Endothelial cell of umbilical vein (primary cell): Measurements from ENCODE around the gene WDR26. TPM values are rescaled to one million over a fixed set of nuclear protein-coding genes. Genes with fewer than 3 reads are reported as not detected.
"Not testable (repeated sequence)": the region's sequence is repeated elsewhere in the genome, so short reads cannot be mapped to it uniquely, and the experiment has no call there.

Experiments
- Bru-seq: library from RNA; stranded (reverse); fragments of 400-500 nt; gene quantifications from one replicate; lab custom pipeline; 2021; lab: Mats Ljungman, UMichigan
- BruChase-seq, 2 experiments: library from RNA; stranded (reverse); fragments of 400-500 nt; gene quantifications; one replicate each; lab custom pipeline; 2021; lab: Mats Ljungman, UMichigan
- BruUV-seq: library from RNA; stranded (reverse); fragments of 400-500 nt; replicated peaks from 2 replicates; lab custom pipeline; 2021; lab: Mats Ljungman, UMichigan
- CTCF ChIA-PET: fragments of 300-600, 350-600 bp; sonication (Branson Sonifier 250); formaldehyde crosslinking; loops from one replicate; lab custom pipeline; 2021; ENCODE audit warnings: antibody characterized with exemption, inconsistent platforms; lab: Charles Lee
- POLR2A ChIA-PET: fragments of 300-600, 350-600 bp; sonication (Branson Sonifier 250); formaldehyde crosslinking; loops from one replicate; lab custom pipeline; 2021; ENCODE audit warnings: antibody characterized with exemption, inconsistent platforms; lab: Charles Lee
- DNase-seq: peaks from one replicate; pipeline ENCODE4 v3.0.0-alpha.2; 2011; ENCODE audit warnings: low read depth, low spot score
- FAIRE-seq: peaks from 2 replicates; lab custom pipeline; 2011; peaks lifted over from hg19 to GRCh38; lab: Jason Lieb, UNC
- H2AFZ ChIP-seq: 2 replicates; pipeline ENCODE4 v1.6.0; 2012; ENCODE audit warnings: low read depth, low read length, control low read depth, inconsistent platforms
- H3K27ac ChIP-seq: 2 replicates; pipeline ENCODE4 v1.5.1; 2011; ENCODE audit warnings: low read depth, mild to moderate bottlenecking, control low read depth, low read length, moderate library complexity; ENCODE audit not compliant: insufficient read depth
- H3K27me3 ChIP-seq, 2 experiments: 2 replicates each; pipeline versions ENCODE4 v1.6.0 to v1.6.1; 2011; ENCODE audit warnings: low read length in 2 of 2, mixed read lengths in 1 of 2; ENCODE audit not compliant: control insufficient read depth in 2 of 2, insufficient read depth in 2 of 2
- H3K36me3 ChIP-seq, 2 experiments: 2 replicates in 1 of 2; 3 replicates in 1 of 2; pipeline ENCODE4 v1.5.1; 2011; ENCODE audit warnings: low read length in 2 of 2, mild to moderate bottlenecking in 1 of 2, moderate library complexity in 1 of 2; ENCODE audit not compliant: control insufficient read depth in 2 of 2, insufficient read depth in 2 of 2; ENCODE audit errors: extremely low read depth in 1 of 2
- H3K4me1 ChIP-seq: 3 replicates; pipeline ENCODE4 v1.5.1; 2011; ENCODE audit warnings: mild to moderate bottlenecking, low read length; ENCODE audit not compliant: control insufficient read depth, insufficient read depth; ENCODE audit errors: extremely low read depth
- H3K4me2 ChIP-seq: 2 replicates; pipeline ENCODE4 v1.6.1; 2011; ENCODE audit warnings: low read length, control low read depth, mixed read lengths; ENCODE audit not compliant: insufficient read depth
- H3K4me3 ChIP-seq, 3 experiments: fragments of 200-600 bp in 1 of 3; sonication (generic), shearing (Covaris generic) in 1 of 3; replicated peaks in 1 of 3; 2 replicates each; pipeline ENCODE4 v1.5.1; 2011 to 2016; ENCODE audit warnings: control low read depth in 3 of 3, low read length in 3 of 3, mild to moderate bottlenecking in 2 of 3, inconsistent platforms in 1 of 3, low read depth in 1 of 3, moderate library complexity in 1 of 3; ENCODE audit not compliant: insufficient read depth in 1 of 3
- H3K79me2 ChIP-seq: 2 replicates; pipeline ENCODE4 v1.6.0; 2012; ENCODE audit warnings: low read length, inconsistent platforms; ENCODE audit not compliant: control insufficient read depth, insufficient read depth
- H3K9ac ChIP-seq: replicated peaks from 2 replicates; pipeline ENCODE3; 2011; ENCODE audit warnings: low read length, control low read depth; ENCODE audit not compliant: insufficient read depth; ENCODE audit errors: extremely low read depth
- H3K9me1 ChIP-seq: replicated peaks from 3 replicates; pipeline ENCODE4 v1.6.0; 2011; ENCODE audit warnings: mild to moderate bottlenecking, low read length; ENCODE audit not compliant: control insufficient read depth, insufficient read depth; ENCODE audit errors: extremely low read depth
- H3K9me3 ChIP-seq: replicated peaks from 2 replicates; pipeline ENCODE4 v1.5.1; 2012; ENCODE audit warnings: low read length, inconsistent platforms; ENCODE audit not compliant: control insufficient read depth, insufficient read depth
- H4K20me1 ChIP-seq: replicated peaks from 2 replicates; pipeline ENCODE3; 2011; ENCODE audit warnings: mild to moderate bottlenecking, low read length; ENCODE audit not compliant: control insufficient read depth, insufficient read depth; ENCODE audit errors: extremely low read depth
- CTCF ChIP-seq, 2 donors: IDR thresholded peaks; 1 replicate in 1 of 2; 2 replicates in 1 of 2; pipeline ENCODE4 v1.5.1; 2011; ENCODE audit warnings: low read length in 2 of 2, mild to moderate bottlenecking in 2 of 2, moderate library complexity in 2 of 2, control low read depth in 1 of 2, inconsistent platforms in 1 of 2, low read depth in 1 of 2; ENCODE audit not compliant: insufficient read depth in 1 of 2; ENCODE audit errors: extremely low read depth in 1 of 2
- EZH2 ChIP-seq: IDR thresholded peaks from 2 replicates; pipeline ENCODE4 v1.6.1; 2012; ENCODE audit warnings: borderline replicate concordance, low read depth, mild to moderate bottlenecking, moderate library complexity, low read length, inconsistent platforms; ENCODE audit not compliant: severe bottlenecking
- FOS ChIP-seq: IDR thresholded peaks from 2 replicates; pipeline ENCODE4 v1.6.1; 2011; ENCODE audit warnings: mild to moderate bottlenecking, low read length, moderate library complexity, borderline replicate concordance; ENCODE audit not compliant: insufficient read depth
- GATA2 ChIP-seq: IDR thresholded peaks from 2 replicates; pipeline ENCODE4 v1.7.0; 2011; ENCODE audit warnings: low read depth, mild to moderate bottlenecking, moderate library complexity, mixed read lengths, low read length; ENCODE audit not compliant: insufficient read length, insufficient read depth
- JUN ChIP-seq: IDR thresholded peaks from 2 replicates; pipeline ENCODE4 v1.6.1; 2011; ENCODE audit warnings: borderline replicate concordance, low read depth; ENCODE audit not compliant: insufficient read length, insufficient read depth
- MAX ChIP-seq: IDR thresholded peaks from 2 replicates; pipeline ENCODE4 v1.6.1; 2011; ENCODE audit not compliant: insufficient read depth, insufficient read length
- MYC ChIP-seq: IDR thresholded peaks from one replicate; pipeline ENCODE4 v1.6.1; 2011; ENCODE audit warnings: mild to moderate bottlenecking, low read depth, low read length
- POLR2A ChIP-seq: IDR thresholded peaks from 2 replicates; pipeline ENCODE4 v1.6.1; 2012; ENCODE audit warnings: low read depth, mild to moderate bottlenecking, control low read depth, low read length
- POLR2AphosphoS5 ChIP-seq: IDR thresholded peaks from 2 replicates; pipeline ENCODE4 v1.6.1; 2012; ENCODE audit warnings: low read depth, mild to moderate bottlenecking, control low read depth, low read length, moderate library complexity; ENCODE audit not compliant: insufficient read depth
- dilution Hi-C: fragments of 300-500 bp; cut with MboI; formaldehyde crosslinking; loops from one replicate; pipeline ENCODE4 v1.15.0; 2019; ENCODE audit warnings: low sequenced_read_pairs; ENCODE audit not compliant: extremely low pct_ligation_motif_present
- intact Hi-C: fragments of 100-400 bp; cut with micrococcal nuclease; formaldehyde crosslinking; loops from one replicate; pipeline ENCODE4 v1.10.0; 2022
- long read RNA-seq: library from polyadenylated mRNA; stranded (forward); transcript quantifications from one replicate; pipeline ENCODE4 v2.0.0, GENCODE V29; 2021
- polyA minus RNA-seq, 3 experiments: library from RNA; depleted of rRNA, polyadenylated mRNA; stranded (reverse); fragments of >200 nt; gene quantifications; 1 replicate in 1 of 3; 2 replicates in 2 of 3; pipeline ENCODE4 v1.2.3, GENCODE V29; 2011
- polyA plus RNA-seq, 4 experiments: library from polyadenylated mRNA; depleted of rRNA in 3 of 4; stranded (reverse) in 3 of 4; unstranded in 1 of 4; fragments of >200 nt; gene quantifications; 2 replicates each; pipeline versions ENCODE4 v1.2.1 to v1.2.3, GENCODE V29; 2011 to 2012; ENCODE audit warnings: missing spikeins in 1 of 4
- total RNA-seq: library from RNA; stranded (reverse); gene quantifications from 2 replicates; pipeline ENCODE4 v1.2.3, GENCODE V29; 2021

Gene WDR26
- total RNA-seq (90.1 and 92.4 TPM in 2 replicates), polyA plus RNA-seq (19.3 and 26.7 TPM in 2 replicates), polyA minus RNA-seq (74.5 and 98.5 TPM in 2 replicates), Bru-seq, nascent RNA (percentile 96 among the genes with signal in this experiment), BruChase-seq, experiment 1, labeled RNA remaining after a 6-hour chase (percentile 98 among the genes with signal in this experiment), BruChase-seq, experiment 2, labeled RNA remaining after a 2-hour chase (percentile 97 among the genes with signal in this experiment)
- 33.7 and 36.0 TPM in 2 replicates for polyA plus RNA-seq (2011; cell fraction: cytosol; rRNA removed)
- 88.9 and 115 TPM in 2 replicates for polyA plus RNA-seq (2011; cell fraction: nucleus; rRNA removed)
- polyA plus RNA-seq (2012) = 62.1 and 76.9 TPM in 2 replicates
- polyA minus RNA-seq (2011; cell fraction: cytosol; rRNA and poly(A)+ RNA removed) = 29.9 TPM
- 128 and 154 TPM in 2 replicates for polyA minus RNA-seq (2011; cell fraction: nucleus; rRNA and poly(A)+ RNA removed)
- long read RNA-seq, full-length matches to known transcripts = 1 of 21 reads
- long read RNA-seq, partial matches to known transcripts = 6 of 21 reads
- long read RNA-seq, other reads (novel, unspliced or antisense) = 14 of 21 reads

GRCh38 chr1:224434691-224435317, at the start of gene WDR26:
Gene WDR26 (minus strand): TSS chr1:224434797.
- Histone ChIP-seq H3K27ac (peak within 1 kb of the TSS; percentile 69), H3K9me3 (no peaks in the 10 kb centered on the region), H3K4me1 (peaks cover 36% of the 10 kb centered on the region), H4K20me1 (no peaks in the 10 kb centered on the region), H3K9me1 (no peaks in the 10 kb centered on the region), H3K79me2 (peaks cover 39% of the 10 kb centered on the region), H3K36me3 (no peaks in the 10 kb centered on the region), H3K9ac (peak within 1 kb of the TSS; percentile 61), H2AFZ (peak within 1 kb of the TSS; percentile 83), H3K27me3 (no peaks in the 10 kb centered on the region), H3K4me2 (peak within 1 kb of the TSS; percentile 97), H3K4me3 (peak within 1 kb of the TSS; percentile 24 to 100 (median 88))
- dilution Hi-C loops = no loop called here
- DNase-seq (peak; percentile 81), FAIRE-seq (peak; percentile 70)
- CTCF ChIA-PET = interaction anchor here (0.6 to 7.4 kb wide), 3 partner anchors 22 to 1095 kb away, joined by 3 to 92 read pairs (median 3); no protein-coding TSS in a partner anchor
- TF ChIP-seq EZH2 (no peak), CTCF (IDR thresholded peaks at IDR 0.05; ENCODE audit: extremely low read depth in 1 of 2, insufficient read depth in 1 of 2, low read depth in 1 of 2, low read length in 2 of 2) (peak in 1 of 2 donors; percentile 3), GATA2 (no peak), MAX (peak; percentile 56), POLR2A (peak; percentile 88), FOS (no peak), JUN (no peak), MYC (peak; percentile 74), POLR2AphosphoS5 (peak; percentile 87)
- BruUV-seq = TSS peak; percentile 47
- intact Hi-C loops = loop anchor here (1.0 to 5.0 kb wide), 4 partner anchors 63 to 728 kb away; partner anchors contain the start of gene CNIH4
- POLR2A ChIA-PET = no interaction called here

DNA sequence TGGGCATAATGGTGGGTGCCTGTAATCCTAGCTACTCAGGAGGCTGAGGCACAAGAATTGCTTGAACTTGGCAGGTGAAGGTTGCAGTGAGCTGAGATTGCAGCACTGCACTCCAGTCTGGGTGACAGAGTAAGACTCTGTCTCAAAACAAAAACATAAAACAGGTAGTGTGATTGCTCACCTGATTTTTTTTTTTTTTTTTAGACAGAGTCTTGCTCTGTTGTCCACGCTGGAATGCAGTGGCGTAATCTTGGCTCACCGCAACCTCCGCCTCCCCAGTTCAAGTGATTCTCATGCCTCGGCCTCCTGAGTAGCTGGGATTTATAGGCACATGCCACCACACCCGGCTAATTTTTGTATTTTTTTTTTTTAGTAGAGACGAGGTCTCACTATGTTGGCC, 48.6 kb upstream of the WDR26 start:
- dilution Hi-C loops, H3K9ac ChIP-seq, POLR2A ChIA-PET, H3K79me2 ChIP-seq, H4K20me1 ChIP-seq, H3K36me3 ChIP-seq, H3K9me3 ChIP-seq, H3K4me3 ChIP-seq, CTCF ChIA-PET, H3K27ac ChIP-seq, BruUV-seq, H3K27me3 ChIP-seq, DNase-seq, H3K9me1 ChIP-seq, H2AFZ ChIP-seq, FAIRE-seq, H3K4me1 ChIP-seq, intact Hi-C loops, H3K4me2 ChIP-seq: not testable (repeated sequence)
